Osteocyte (in vitro differentiated cells): ENCODE data around the gene CRNN. TPM values are rescaled to one million over a fixed set of nuclear protein-coding genes. Genes with fewer than 3 reads are reported as not detected.

Experiments
- DNase-seq: peaks from one replicate; pipeline ENCODE4 v3.0.0; 2021; ENCODE audit warnings: mixed read lengths; ENCODE audit not compliant: unreplicated experiment; ENCODE audit errors: extremely low spot score
- H3K27ac Mint-ChIP-seq: one replicate; pipeline ENCODE4 v1.8.0; 2021; ENCODE audit warnings: mild to moderate bottlenecking, mixed read lengths; ENCODE audit not compliant: unreplicated experiment
- H3K27me3 Mint-ChIP-seq: one replicate; pipeline ENCODE4 v1.8.0; 2021; ENCODE audit warnings: mixed read lengths; ENCODE audit not compliant: unreplicated experiment
- H3K36me3 Mint-ChIP-seq: one replicate; pipeline ENCODE4 v1.8.0; 2021; ENCODE audit warnings: mixed read lengths; ENCODE audit not compliant: unreplicated experiment
- H3K4me1 Mint-ChIP-seq: one replicate; pipeline ENCODE4 v1.8.0; 2021; ENCODE audit warnings: mixed read lengths; ENCODE audit not compliant: unreplicated experiment
- H3K4me3 Mint-ChIP-seq: one replicate; pipeline ENCODE4 v1.8.0; 2021; ENCODE audit warnings: mild to moderate bottlenecking, moderate library complexity, mixed read lengths; ENCODE audit not compliant: unreplicated experiment
- H3K9me3 Mint-ChIP-seq: one replicate; pipeline ENCODE4 v1.8.0; 2021; ENCODE audit warnings: mixed read lengths; ENCODE audit not compliant: unreplicated experiment
- CTCF ChIP-seq: fragments of 200-600 bp; sonication (generic); IDR thresholded peaks from 2 replicates; pipeline ENCODE4 v1.5.0; 2021; ENCODE audit warnings: antibody characterized with exemption, mild to moderate bottlenecking, moderate library complexity
- total RNA-seq: library from RNA; stranded (reverse); gene quantifications from 2 replicates; pipeline ENCODE4 v1.2.1, GENCODE V29; 2021

Gene CRNN
- total RNA-seq, 1 donor from 2014 or later = not detected

- Mint-ChIP-seq H3K9me3 (no peaks in the 10 kb centered on the region), H3K4me3 (no peak overlapping the region), H3K36me3 (no peaks in the 10 kb centered on the region), H3K27ac (no peak overlapping the region), H3K27me3 (no peaks in the 10 kb centered on the region), H3K4me1 (no peaks in the 10 kb centered on the region)
- no peak for DNase-seq
- TF ChIP-seq CTCF = no peak
Observed at GRCh38 chr1:152449661-152450060, 35.6 kb upstream of the CRNN start.

DNA sequence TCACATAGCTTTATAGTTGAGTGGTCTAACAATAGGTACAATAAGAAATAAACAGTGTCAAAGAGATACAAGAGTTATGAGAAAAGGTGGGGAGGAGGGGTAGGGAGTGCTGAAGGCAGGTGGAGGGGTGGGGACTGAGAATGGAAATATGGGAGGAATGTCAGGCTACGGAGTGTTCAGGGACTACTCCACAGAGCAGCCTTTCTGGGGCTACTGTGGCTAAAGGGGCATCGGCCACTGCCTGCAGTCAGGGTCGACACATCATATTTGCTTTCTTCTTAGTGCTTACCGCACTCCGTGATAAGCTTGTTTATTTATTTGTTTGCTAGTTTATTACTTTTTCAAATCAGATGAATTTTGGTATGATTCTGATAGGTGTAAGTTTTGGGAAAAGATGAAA is 34.4 kb upstream of the CRNN start:
- no peak for TF ChIP-seq CTCF
- Mint-ChIP-seq H3K27ac (no peak overlapping the region), H3K4me3 (no peak overlapping the region), H3K27me3 (no peaks in the 10 kb centered on the region), H3K36me3 (no peaks in the 10 kb centered on the region), H3K9me3 (no peaks in the 10 kb centered on the region), H3K4me1 (no peaks in the 10 kb centered on the region)
- DNase-seq = no peak

DNA sequence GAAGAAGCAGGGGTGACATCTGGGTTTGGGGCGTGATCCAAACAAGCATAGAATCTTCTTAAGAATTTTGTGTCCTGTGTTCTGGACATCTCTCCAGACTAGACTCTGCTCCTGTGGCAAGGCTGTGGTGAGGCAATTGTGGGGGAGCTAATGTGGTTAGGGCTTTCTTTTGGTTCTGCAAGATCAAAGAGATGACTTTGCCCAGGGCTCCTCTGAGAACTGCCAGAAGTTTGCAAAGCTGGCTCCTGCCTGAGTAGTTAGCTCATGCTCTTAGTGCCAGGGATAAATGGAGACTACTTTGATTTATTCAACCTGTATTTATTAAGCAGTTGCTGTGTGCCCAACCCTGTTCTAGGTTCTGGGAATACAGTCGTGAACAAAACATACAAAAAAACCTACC is 34.0 kb upstream of the CRNN start:
- no peaks in the 10 kb centered on the region for H3K9me3 Mint-ChIP-seq
- H3K4me1 Mint-ChIP-seq = no peaks in the 10 kb centered on the region
- no peak for TF ChIP-seq CTCF
- H3K27me3 Mint-ChIP-seq = no peaks in the 10 kb centered on the region
- no peak overlapping the region for H3K4me3 Mint-ChIP-seq
- no peak for DNase-seq
- no peak overlapping the region for H3K27ac Mint-ChIP-seq
- no peaks in the 10 kb centered on the region for H3K36me3 Mint-ChIP-seq

DNA sequence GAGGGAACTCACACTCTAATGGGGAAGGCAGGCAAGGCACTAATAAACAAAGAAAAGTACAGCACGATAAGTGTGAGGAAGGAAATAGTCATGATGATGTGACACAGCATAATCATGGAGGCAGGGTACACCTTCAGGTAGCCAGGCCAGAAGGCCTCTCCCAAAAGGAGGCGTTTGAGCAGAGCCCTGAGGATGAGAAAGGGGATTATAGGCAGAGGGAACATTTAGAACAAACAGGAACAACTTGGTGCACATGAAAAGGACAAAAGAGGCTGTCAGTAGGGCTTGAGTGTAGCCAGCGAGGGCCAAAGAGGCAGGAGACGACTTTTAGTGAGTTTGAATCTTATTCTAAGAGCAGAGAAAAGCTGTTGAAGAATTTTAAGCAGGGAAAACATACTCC is 33.4 kb upstream of the CRNN start:
- H3K9me3 Mint-ChIP-seq = no peaks in the 10 kb centered on the region
- no peak for TF ChIP-seq CTCF
- DNase-seq = no peak
- no peak overlapping the region for H3K27ac Mint-ChIP-seq
- H3K4me1 Mint-ChIP-seq = no peaks in the 10 kb centered on the region
- H3K36me3 Mint-ChIP-seq = no peaks in the 10 kb centered on the region
- no peak overlapping the region for H3K4me3 Mint-ChIP-seq
- H3K27me3 Mint-ChIP-seq = no peaks in the 10 kb centered on the region

DNA sequence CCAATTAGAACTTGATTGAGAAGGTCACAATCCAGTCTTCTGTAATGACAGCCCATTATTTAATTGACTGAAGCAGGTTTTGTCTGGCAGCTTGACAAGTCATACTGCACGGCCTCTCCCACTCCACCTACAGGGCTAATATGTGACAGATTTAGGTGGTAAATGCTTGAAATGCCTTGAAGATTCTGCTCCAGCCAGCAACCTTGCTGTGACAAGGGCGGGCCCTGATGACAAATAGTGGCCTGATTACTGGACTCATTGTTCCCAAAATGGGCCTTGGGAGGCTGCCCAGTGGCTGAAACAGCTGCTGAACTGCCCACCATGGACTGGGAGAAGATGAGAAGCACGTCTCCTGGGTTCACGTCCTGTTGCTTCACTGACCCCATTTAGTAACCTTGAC is 30.0 kb upstream of the CRNN start:
- H3K36me3 Mint-ChIP-seq = no peaks in the 10 kb centered on the region
- H3K27ac Mint-ChIP-seq = no peak overlapping the region
- no peak for DNase-seq
- no peak overlapping the region for H3K4me3 Mint-ChIP-seq
- H3K27me3 Mint-ChIP-seq = no peaks in the 10 kb centered on the region
- no peaks in the 10 kb centered on the region for H3K9me3 Mint-ChIP-seq
- TF ChIP-seq CTCF = no peak
- H3K4me1 Mint-ChIP-seq = no peaks in the 10 kb centered on the region
